GM10266 (cell line): ENCODE results near the gene ZRANB1.

Experiments used
- DNase-seq: peaks from one replicate; pipeline ENCODE4 v3.0.0; 2012; ENCODE audit errors: extremely low spot score
- TF ChIP-seq, protein P1 (sequence below): IDR thresholded peaks from 2 replicates; pipeline ENCODE4 v1.5.1; 2012; ENCODE audit warnings: mild to moderate bottlenecking, low read depth; ENCODE audit not compliant: control insufficient read depth, insufficient read depth; ENCODE audit errors: missing control alignments

ZRANB1 gene

DNA sequence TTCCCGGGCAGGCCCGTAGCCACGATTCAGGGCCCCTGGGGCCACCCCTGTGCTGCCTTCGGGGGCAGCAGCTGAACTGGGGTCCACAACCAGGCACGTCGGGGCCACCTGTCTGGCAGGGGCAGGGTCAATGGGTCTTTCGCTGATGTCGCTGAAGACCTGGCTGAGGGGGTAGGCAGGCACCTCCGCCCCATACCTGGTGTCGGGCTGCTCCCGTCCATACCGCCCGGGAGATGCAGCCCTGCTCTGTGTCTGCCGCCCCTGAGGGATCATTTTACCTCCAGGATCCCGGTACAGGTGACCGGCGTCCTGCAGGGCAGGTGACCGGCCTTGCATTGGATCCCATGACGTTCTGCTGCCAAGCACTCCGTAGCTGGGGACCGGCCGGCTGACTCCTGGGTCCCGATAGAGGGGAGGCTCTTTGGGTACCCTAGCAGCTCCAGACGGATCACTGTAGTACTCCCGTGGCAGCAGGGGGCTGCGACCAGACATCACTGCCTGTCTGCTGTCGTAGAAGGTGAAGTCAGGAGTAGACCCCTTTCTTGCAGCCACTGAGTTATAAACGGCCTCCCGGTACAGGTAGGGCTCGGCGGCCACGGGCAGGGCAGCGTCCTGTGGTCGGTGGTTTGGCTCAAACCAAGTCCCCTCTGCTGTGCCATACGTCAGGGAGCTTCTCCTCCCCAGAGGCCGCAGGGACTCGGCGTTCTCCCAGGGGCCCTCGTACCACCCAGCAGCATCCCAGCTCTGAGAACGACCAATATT, 85.2 kb downstream of the ZRANB1 start:
- TF ChIP-seq, protein P1, sequence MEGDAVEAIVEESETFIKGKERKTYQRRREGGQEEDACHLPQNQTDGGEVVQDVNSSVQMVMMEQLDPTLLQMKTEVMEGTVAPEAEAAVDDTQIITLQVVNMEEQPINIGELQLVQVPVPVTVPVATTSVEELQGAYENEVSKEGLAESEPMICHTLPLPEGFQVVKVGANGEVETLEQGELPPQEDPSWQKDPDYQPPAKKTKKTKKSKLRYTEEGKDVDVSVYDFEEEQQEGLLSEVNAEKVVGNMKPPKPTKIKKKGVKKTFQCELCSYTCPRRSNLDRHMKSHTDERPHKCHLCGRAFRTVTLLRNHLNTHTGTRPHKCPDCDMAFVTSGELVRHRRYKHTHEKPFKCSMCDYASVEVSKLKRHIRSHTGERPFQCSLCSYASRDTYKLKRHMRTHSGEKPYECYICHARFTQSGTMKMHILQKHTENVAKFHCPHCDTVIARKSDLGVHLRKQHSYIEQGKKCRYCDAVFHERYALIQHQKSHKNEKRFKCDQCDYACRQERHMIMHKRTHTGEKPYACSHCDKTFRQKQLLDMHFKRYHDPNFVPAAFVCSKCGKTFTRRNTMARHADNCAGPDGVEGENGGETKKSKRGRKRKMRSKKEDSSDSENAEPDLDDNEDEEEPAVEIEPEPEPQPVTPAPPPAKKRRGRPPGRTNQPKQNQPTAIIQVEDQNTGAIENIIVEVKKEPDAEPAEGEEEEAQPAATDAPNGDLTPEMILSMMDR: no peak
- DNase-seq: no peak

DNA sequence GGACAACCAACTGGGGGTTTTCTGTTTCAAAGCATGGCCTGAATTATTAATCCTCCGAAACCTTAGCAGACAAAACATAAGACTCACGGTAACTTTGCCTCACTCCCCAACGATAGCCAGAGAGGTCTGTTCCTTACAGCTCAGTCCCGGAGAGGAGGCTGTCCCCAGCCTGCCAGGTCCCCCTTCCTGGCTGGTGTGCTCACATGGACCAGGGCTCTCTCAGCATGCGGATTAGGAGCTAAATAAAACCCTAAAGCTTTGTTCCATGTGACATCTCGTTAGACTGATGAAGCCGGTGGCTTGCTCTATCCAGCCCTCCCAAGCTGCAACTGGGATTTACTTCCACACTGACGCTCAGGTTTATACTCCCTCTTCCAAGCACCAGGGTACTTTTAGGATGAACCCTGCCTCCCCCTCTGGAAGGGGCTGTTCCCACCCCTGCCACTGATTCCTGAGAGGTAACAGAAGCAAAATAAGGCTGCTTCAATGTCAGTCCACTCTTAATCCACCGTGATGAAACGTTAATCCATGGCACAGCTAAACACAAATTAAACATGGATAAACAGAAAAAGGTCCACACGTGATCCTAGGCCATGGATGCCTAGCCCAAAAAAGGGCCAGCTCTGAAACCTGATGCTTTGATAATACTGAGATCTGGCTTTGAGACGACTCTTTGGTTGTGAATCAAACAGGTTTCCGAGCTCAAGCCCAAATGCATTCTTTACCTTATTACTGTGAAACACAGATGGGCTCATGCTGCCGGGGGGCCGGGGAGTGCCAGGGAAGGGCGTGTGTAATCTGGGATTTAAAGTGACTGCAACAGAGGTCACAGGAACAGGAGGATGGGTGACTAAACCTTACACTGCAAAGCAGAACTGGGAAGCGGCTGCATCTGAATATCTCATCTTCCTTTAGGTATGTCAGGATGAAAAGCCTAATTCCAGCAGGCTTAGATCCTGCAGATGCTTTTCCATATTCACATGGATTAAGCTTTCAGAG, 86.2 kb downstream of the ZRANB1 start:
- no peak for DNase-seq
- TF ChIP-seq, protein P1: no peak

DNA sequence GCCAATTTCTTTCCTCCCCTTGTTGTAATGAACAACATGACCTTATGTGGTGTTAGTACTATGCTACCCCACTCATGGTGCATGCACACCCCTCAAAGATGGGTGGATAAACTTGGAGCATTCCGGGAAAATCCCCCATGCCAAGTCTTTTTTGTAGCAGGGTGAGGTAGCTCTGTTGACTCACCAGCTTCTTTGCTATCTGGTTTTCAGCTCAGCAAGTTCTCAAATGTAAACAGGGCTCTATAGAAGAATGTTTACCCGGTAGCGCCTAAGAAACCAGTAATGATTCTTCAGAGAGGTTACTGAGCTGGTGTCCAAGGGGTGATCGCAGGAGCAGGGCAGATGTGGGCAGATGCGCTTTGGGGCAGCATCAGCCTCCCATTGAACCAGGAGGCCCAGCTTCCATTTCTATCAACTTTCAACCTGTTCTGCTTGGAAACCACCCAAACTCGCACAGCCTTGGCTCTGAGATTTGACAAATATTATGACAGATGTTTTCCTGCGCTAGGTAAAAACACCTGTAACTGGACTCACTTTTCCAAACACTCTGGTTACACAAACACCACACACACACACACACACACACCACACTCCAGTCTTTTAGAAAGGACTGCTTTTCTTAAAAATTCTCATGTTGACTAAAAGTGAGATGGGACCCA, 87.8 kb downstream of the ZRANB1 start:
- DNase-seq: no peak

DNA sequence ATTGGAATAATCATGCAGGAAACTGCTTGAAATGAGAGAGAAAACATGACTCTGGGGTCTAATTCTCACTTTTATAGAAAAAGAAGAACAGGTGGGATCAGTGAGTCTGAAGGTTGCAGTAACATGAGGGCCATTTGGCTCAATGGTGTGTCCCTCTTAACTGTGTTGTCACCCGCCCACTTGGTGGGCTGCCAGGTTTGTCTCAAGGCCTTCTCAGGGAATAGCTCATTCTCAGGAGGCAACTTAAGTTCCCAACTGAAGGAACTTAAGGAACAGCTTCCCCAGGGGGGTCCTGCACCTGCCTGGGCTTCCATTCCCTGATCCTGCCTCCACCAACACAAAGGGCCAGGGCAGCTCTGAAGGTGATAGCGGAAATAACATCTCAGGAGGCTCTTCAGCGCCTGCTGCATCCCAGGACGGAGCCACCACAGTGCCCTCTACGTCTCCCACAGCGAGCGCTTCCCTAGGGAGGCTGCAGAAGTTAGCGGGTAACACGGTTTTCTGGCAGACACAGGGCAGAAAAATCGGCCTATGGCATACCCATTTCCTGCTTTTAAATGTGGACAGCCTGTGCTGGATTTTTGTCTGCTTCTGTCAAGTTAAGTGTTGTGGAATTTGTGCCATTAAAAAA, 88.8 kb downstream of the ZRANB1 start:
- no peak for DNase-seq
- TF ChIP-seq, protein P1: no peak

More for the DNA sequence above, 87.8 kb downstream of the ZRANB1 start:
- TF ChIP-seq, protein P1: no peak

DNA sequence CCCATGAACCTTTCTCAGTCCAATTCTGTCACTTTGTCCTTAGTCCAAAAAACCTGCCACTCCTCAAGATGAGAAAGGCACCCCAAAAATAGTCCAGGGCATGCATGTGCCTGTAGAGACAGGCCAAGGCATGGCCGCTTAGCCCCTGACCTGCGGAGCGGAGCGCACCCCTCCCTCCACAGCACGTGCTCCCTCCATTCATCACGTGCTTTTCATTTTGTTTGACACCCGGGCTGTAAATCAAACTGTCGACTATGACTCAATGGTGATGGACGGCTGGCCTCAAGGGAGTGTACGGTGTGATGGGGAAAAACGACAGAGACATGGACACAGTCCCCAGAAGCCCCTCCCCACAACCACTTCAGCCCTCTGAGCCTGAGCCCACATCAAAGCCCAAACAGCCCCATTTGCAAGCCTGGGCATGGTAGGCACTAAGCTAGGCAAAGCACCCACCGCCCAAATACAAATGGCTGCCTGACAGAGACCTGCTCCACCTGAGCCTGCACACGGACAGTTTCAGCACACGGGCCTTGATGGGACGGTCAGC, 90.6 kb downstream of the ZRANB1 start:
- DNase-seq: no peak
- TF ChIP-seq, protein P1: no peak

DNA sequence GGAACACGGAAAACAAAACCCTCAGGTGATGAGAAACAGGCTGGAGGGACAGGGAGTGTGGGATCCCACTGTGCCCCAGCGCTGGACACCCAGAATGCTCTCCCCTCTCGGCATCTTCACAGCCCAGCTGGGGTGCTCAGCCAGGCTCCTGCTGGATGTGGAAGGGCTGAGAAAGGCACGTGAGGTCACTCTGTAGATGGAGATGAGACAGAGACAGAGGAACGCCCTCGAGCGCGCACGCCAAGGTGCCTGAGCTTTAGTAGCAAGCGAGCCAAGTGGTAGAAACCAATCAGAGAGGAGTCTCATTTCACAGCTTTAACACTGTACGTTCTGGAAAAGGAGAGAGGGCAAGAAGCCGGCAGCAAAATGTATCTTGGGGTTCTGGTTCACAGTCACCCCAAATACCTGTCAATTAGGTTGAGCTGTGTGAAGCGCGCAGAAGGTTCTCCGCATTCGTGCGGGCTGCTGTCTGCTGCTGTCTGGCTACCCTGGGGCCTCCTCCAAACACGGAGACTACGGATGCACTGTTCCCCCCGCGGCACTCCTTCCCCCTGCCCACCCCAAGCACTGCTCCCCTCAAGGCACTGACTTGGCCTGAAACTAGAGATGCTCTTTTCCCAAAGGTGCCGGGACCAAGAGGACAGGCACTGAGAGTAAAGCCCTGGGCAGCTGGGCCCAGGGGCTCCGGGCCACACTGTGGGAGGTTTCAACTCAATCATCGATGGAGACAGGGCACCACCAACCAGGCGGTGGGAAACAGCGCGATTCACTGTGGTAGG, 91.4 kb downstream of the ZRANB1 start:
- DNase-seq: no peak
- TF ChIP-seq, protein P1: no peak
